Endothelial cell of umbilical vein (primary cell): ENCODE measurements around the gene TMPRSS6. TPM values are rescaled to one million over a fixed set of nuclear protein-coding genes. Genes with fewer than 3 reads are reported as not detected.

Experiments used
- BruUV-seq: library from RNA; stranded (reverse); fragments of 400-500 nt; replicated peaks from 2 replicates; lab custom pipeline; 2021; lab: Mats Ljungman, UMichigan
- CTCF ChIA-PET: fragments of 300-600, 350-600 bp; sonication (Branson Sonifier 250); formaldehyde crosslinking; loops from one replicate; lab custom pipeline; 2021; ENCODE audit warnings: antibody characterized with exemption, inconsistent platforms; lab: Charles Lee
- POLR2A ChIA-PET: fragments of 300-600, 350-600 bp; sonication (Branson Sonifier 250); formaldehyde crosslinking; loops from one replicate; lab custom pipeline; 2021; ENCODE audit warnings: antibody characterized with exemption, inconsistent platforms; lab: Charles Lee
- DNase-seq: peaks from one replicate; pipeline ENCODE4 v3.0.0-alpha.2; 2011; ENCODE audit warnings: low read depth, low spot score
- FAIRE-seq: peaks from 2 replicates; lab custom pipeline; 2011; peaks lifted over from hg19 to GRCh38; lab: Jason Lieb, UNC
- H2AFZ ChIP-seq: 2 replicates; pipeline ENCODE4 v1.6.0; 2012; ENCODE audit warnings: low read depth, low read length, control low read depth, inconsistent platforms
- H3K27ac ChIP-seq: 2 replicates; pipeline ENCODE4 v1.5.1; 2011; ENCODE audit warnings: low read depth, mild to moderate bottlenecking, control low read depth, low read length, moderate library complexity; ENCODE audit not compliant: insufficient read depth
- H3K27me3 ChIP-seq, 2 experiments: 2 replicates each; pipeline versions ENCODE4 v1.6.0 to v1.6.1; 2011; ENCODE audit warnings: low read length in 2 of 2, mixed read lengths in 1 of 2; ENCODE audit not compliant: control insufficient read depth in 2 of 2, insufficient read depth in 2 of 2
- H3K36me3 ChIP-seq, 2 experiments: 2 replicates in 1 of 2; 3 replicates in 1 of 2; pipeline ENCODE4 v1.5.1; 2011; ENCODE audit warnings: low read length in 2 of 2, mild to moderate bottlenecking in 1 of 2, moderate library complexity in 1 of 2; ENCODE audit not compliant: control insufficient read depth in 2 of 2, insufficient read depth in 2 of 2; ENCODE audit errors: extremely low read depth in 1 of 2
- H3K4me1 ChIP-seq: 3 replicates; pipeline ENCODE4 v1.5.1; 2011; ENCODE audit warnings: mild to moderate bottlenecking, low read length; ENCODE audit not compliant: control insufficient read depth, insufficient read depth; ENCODE audit errors: extremely low read depth
- H3K4me2 ChIP-seq: 2 replicates; pipeline ENCODE4 v1.6.1; 2011; ENCODE audit warnings: low read length, control low read depth, mixed read lengths; ENCODE audit not compliant: insufficient read depth
- H3K4me3 ChIP-seq, 3 experiments: fragments of 200-600 bp in 1 of 3; sonication (generic), shearing (Covaris generic) in 1 of 3; replicated peaks in 1 of 3; 2 replicates each; pipeline ENCODE4 v1.5.1; 2011 to 2016; ENCODE audit warnings: control low read depth in 3 of 3, low read length in 3 of 3, mild to moderate bottlenecking in 2 of 3, inconsistent platforms in 1 of 3, low read depth in 1 of 3, moderate library complexity in 1 of 3; ENCODE audit not compliant: insufficient read depth in 1 of 3
- H3K79me2 ChIP-seq: 2 replicates; pipeline ENCODE4 v1.6.0; 2012; ENCODE audit warnings: low read length, inconsistent platforms; ENCODE audit not compliant: control insufficient read depth, insufficient read depth
- H3K9ac ChIP-seq: replicated peaks from 2 replicates; pipeline ENCODE3; 2011; ENCODE audit warnings: low read length, control low read depth; ENCODE audit not compliant: insufficient read depth; ENCODE audit errors: extremely low read depth
- H3K9me1 ChIP-seq: replicated peaks from 3 replicates; pipeline ENCODE4 v1.6.0; 2011; ENCODE audit warnings: mild to moderate bottlenecking, low read length; ENCODE audit not compliant: control insufficient read depth, insufficient read depth; ENCODE audit errors: extremely low read depth
- H3K9me3 ChIP-seq: replicated peaks from 2 replicates; pipeline ENCODE4 v1.5.1; 2012; ENCODE audit warnings: low read length, inconsistent platforms; ENCODE audit not compliant: control insufficient read depth, insufficient read depth
- H4K20me1 ChIP-seq: replicated peaks from 2 replicates; pipeline ENCODE3; 2011; ENCODE audit warnings: mild to moderate bottlenecking, low read length; ENCODE audit not compliant: control insufficient read depth, insufficient read depth; ENCODE audit errors: extremely low read depth
- EZH2 ChIP-seq: IDR thresholded peaks from 2 replicates; pipeline ENCODE4 v1.6.1; 2012; ENCODE audit warnings: borderline replicate concordance, low read depth, mild to moderate bottlenecking, moderate library complexity, low read length, inconsistent platforms; ENCODE audit not compliant: severe bottlenecking
- GATA2 ChIP-seq: IDR thresholded peaks from 2 replicates; pipeline ENCODE4 v1.7.0; 2011; ENCODE audit warnings: low read depth, mild to moderate bottlenecking, moderate library complexity, mixed read lengths, low read length; ENCODE audit not compliant: insufficient read length, insufficient read depth
- dilution Hi-C: fragments of 300-500 bp; cut with MboI; formaldehyde crosslinking; loops from one replicate; pipeline ENCODE4 v1.15.0; 2019; ENCODE audit warnings: low sequenced_read_pairs; ENCODE audit not compliant: extremely low pct_ligation_motif_present
- intact Hi-C: fragments of 100-400 bp; cut with micrococcal nuclease; formaldehyde crosslinking; loops from one replicate; pipeline ENCODE4 v1.10.0; 2022
- polyA plus RNA-seq, 4 experiments: library from polyadenylated mRNA; depleted of rRNA in 3 of 4; stranded (reverse) in 3 of 4; unstranded in 1 of 4; fragments of >200 nt; gene quantifications; 2 replicates each; pipeline versions ENCODE4 v1.2.1 to v1.2.3, GENCODE V29; 2011 to 2012; ENCODE audit warnings: missing spikeins in 1 of 4
- total RNA-seq: library from RNA; stranded (reverse); gene quantifications from 2 replicates; pipeline ENCODE4 v1.2.3, GENCODE V29; 2021
- TF ChIP-seq, protein P1 (sequence below), 2 donors: IDR thresholded peaks; 1 replicate in 1 of 2; 2 replicates in 1 of 2; pipeline ENCODE4 v1.5.1; 2011; ENCODE audit warnings: low read length in 2 of 2, mild to moderate bottlenecking in 2 of 2, moderate library complexity in 2 of 2, control low read depth in 1 of 2, inconsistent platforms in 1 of 2, low read depth in 1 of 2; ENCODE audit not compliant: insufficient read depth in 1 of 2; ENCODE audit errors: extremely low read depth in 1 of 2
- TF ChIP-seq, protein P2 (sequence below): IDR thresholded peaks from 2 replicates; pipeline ENCODE4 v1.6.1; 2011; ENCODE audit not compliant: insufficient read depth, insufficient read length

TMPRSS6 gene
- total and polyA plus RNA-seq, 2 donors (not counting 3 experiments of a cell fraction or from before 2014, with no cell fraction given) = not detected

GRCh38 chr22:37065961-37066360, 43.6 kb downstream of the TMPRSS6 start:
- H3K9me3 ChIP-seq = no peaks in the 10 kb centered on the region
- BruUV-seq = no TSS peak
- H3K27ac ChIP-seq = no peak overlapping the region
- dilution Hi-C loops = no loop called here
- H2AFZ ChIP-seq = no peak overlapping the region
- H3K9ac ChIP-seq = no peak overlapping the region
- H3K27me3 ChIP-seq = peaks cover 14 to 15% of the 10 kb centered on the region in 2 experiments
- H4K20me1 ChIP-seq = no peaks in the 10 kb centered on the region
- H3K4me2 ChIP-seq = no peak overlapping the region
- no peaks in the 10 kb centered on the region for H3K4me1 ChIP-seq
- intact Hi-C loops = no loop called here
- peaks cover 0 to 2% of the 10 kb centered on the region in 2 experiments for H3K36me3 ChIP-seq
- H3K79me2 ChIP-seq = no peaks in the 10 kb centered on the region
- TF ChIP-seq EZH2 (no peak), GATA2 (no peak)
- TF ChIP-seq, protein P1, sequence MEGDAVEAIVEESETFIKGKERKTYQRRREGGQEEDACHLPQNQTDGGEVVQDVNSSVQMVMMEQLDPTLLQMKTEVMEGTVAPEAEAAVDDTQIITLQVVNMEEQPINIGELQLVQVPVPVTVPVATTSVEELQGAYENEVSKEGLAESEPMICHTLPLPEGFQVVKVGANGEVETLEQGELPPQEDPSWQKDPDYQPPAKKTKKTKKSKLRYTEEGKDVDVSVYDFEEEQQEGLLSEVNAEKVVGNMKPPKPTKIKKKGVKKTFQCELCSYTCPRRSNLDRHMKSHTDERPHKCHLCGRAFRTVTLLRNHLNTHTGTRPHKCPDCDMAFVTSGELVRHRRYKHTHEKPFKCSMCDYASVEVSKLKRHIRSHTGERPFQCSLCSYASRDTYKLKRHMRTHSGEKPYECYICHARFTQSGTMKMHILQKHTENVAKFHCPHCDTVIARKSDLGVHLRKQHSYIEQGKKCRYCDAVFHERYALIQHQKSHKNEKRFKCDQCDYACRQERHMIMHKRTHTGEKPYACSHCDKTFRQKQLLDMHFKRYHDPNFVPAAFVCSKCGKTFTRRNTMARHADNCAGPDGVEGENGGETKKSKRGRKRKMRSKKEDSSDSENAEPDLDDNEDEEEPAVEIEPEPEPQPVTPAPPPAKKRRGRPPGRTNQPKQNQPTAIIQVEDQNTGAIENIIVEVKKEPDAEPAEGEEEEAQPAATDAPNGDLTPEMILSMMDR (IDR thresholded peaks at IDR 0.05; ENCODE audit: extremely low read depth in 1 of 2, insufficient read depth in 1 of 2, low read depth in 1 of 2, low read length in 2 of 2) = no peak
- TF ChIP-seq, protein P2, sequence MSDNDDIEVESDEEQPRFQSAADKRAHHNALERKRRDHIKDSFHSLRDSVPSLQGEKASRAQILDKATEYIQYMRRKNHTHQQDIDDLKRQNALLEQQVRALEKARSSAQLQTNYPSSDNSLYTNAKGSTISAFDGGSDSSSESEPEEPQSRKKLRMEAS = no peak
- no peaks in the 10 kb centered on the region for H3K9me1 ChIP-seq
- ChIA-PET CTCF (no interaction called here), POLR2A (no interaction called here)
- H3K4me3 ChIP-seq = no peak overlapping the region
- DNase-seq (no peak), FAIRE-seq (no peak)

- ChIA-PET POLR2A (no interaction called here), CTCF (interaction anchor here (2.0 kb wide), 1 partner anchor 22 kb away, joined by 4 read pairs; no protein-coding TSS in a partner anchor)
- no TSS peak for BruUV-seq
- intact Hi-C loops (no loop called here), dilution Hi-C loops (no loop called here)
- H3K27ac ChIP-seq = no peak overlapping the region
- no peaks in the 10 kb centered on the region for H3K4me1 ChIP-seq
- H3K4me2 ChIP-seq = no peak overlapping the region
- H3K9ac ChIP-seq = no peak overlapping the region
- no peaks in the 10 kb centered on the region for H3K79me2 ChIP-seq
- no peaks in the 10 kb centered on the region for H4K20me1 ChIP-seq
- no peak for DNase-seq
- H3K36me3 ChIP-seq = peaks cover 0 to 9% of the 10 kb centered on the region in 2 experiments
- no peak for FAIRE-seq
- peaks cover 13 to 15% of the 10 kb centered on the region in 2 experiments for H3K27me3 ChIP-seq
- no peaks in the 10 kb centered on the region for H3K9me1 ChIP-seq
- H3K9me3 ChIP-seq = no peaks in the 10 kb centered on the region
- TF ChIP-seq, protein P2 = no peak
- no peak for TF ChIP-seq EZH2
- no peak overlapping the region for H3K4me3 ChIP-seq
- H2AFZ ChIP-seq = no peak overlapping the region
Observed at GRCh38 chr22:37065180-37065579, 44.3 kb downstream of the TMPRSS6 start.
